GM23248 (cell line): Measurements from ENCODE around the gene TEX22. TPM values are rescaled to one million over a fixed set of nuclear protein-coding genes. Genes with fewer than 3 reads are reported as not detected.

Source experiments
- DNase-seq: peaks from one replicate; pipeline ENCODE4 v3.0.0-alpha.2; 2015
- H2AFZ ChIP-seq: fragments of 200-600 bp; sonication (generic); 2 replicates; pipeline ENCODE4 v1.6.1; 2016; ENCODE audit warnings: antibody characterized with exemption
- H3F3A ChIP-seq: fragments of 200-600 bp; sonication (generic); 2 replicates; pipeline ENCODE4 v1.6.1; 2016; ENCODE audit warnings: mild to moderate bottlenecking, antibody characterized with exemption, mixed run types; ENCODE audit not compliant: insufficient read depth
- H3K27ac ChIP-seq: fragments of 200-600 bp; sonication (generic); 2 replicates; pipeline ENCODE4 v1.5.1; 2016; ENCODE audit warnings: mild to moderate bottlenecking
- H3K27me3 ChIP-seq: fragments of 200-600 bp; sonication (generic); replicated peaks from 2 replicates; pipeline ENCODE4 v1.6.1; 2016; ENCODE audit warnings: mild to moderate bottlenecking; ENCODE audit not compliant: insufficient read depth
- H3K36me3 ChIP-seq: fragments of 200-600 bp; sonication (generic); 2 replicates; pipeline ENCODE4 v1.6.1; 2016; ENCODE audit warnings: low read depth, mild to moderate bottlenecking
- H3K4me1 ChIP-seq: fragments of 200-600 bp; sonication (generic); 2 replicates; pipeline ENCODE4 v1.6.1; 2016; ENCODE audit warnings: mild to moderate bottlenecking; ENCODE audit not compliant: insufficient read depth
- H3K4me2 ChIP-seq: fragments of 200-600 bp; sonication (generic); one replicate; pipeline ENCODE4 v1.6.1; 2016; ENCODE audit warnings: mild to moderate bottlenecking; ENCODE audit not compliant: unreplicated experiment
- H3K4me3 ChIP-seq: fragments of 200-600 bp; sonication (generic); 2 replicates; pipeline ENCODE4 v1.5.1; 2016; ENCODE audit warnings: mild to moderate bottlenecking
- H3K79me2 ChIP-seq: fragments of 200-600 bp; sonication (generic); 2 replicates; pipeline ENCODE4 v1.6.1; 2016; ENCODE audit warnings: mild to moderate bottlenecking; ENCODE audit not compliant: insufficient read depth
- H3K9ac ChIP-seq: fragments of 200-600 bp; sonication (generic); 2 replicates; pipeline ENCODE4 v1.6.1; 2016; ENCODE audit warnings: mild to moderate bottlenecking
- H3K9me2 ChIP-seq: fragments of 200-600 bp; sonication (generic); 2 replicates; pipeline ENCODE4 v1.6.1; 2016; ENCODE audit warnings: mixed run types, mild to moderate bottlenecking, moderate library complexity; ENCODE audit not compliant: insufficient read depth
- H3K9me3 ChIP-seq: fragments of 200-600 bp; sonication (generic); one replicate; pipeline ENCODE4 v1.6.1; 2017; ENCODE audit warnings: low read depth
- H4K20me1 ChIP-seq: fragments of 200-600 bp; sonication (generic); 2 replicates; pipeline ENCODE4 v1.6.0; 2016; ENCODE audit not compliant: insufficient read depth
- EZH2 ChIP-seq: fragments of 200-600 bp; sonication (generic); IDR thresholded peaks from 2 replicates; pipeline ENCODE4 v1.6.1; 2018; ENCODE audit warnings: antibody characterized with exemption, mild to moderate bottlenecking; ENCODE audit not compliant: insufficient read depth, poor library complexity, severe bottlenecking
- EZH2phosphoT487 ChIP-seq: fragments of 200-600 bp; sonication (generic); IDR thresholded peaks from 2 replicates; pipeline ENCODE4 v1.6.1; 2018; ENCODE audit warnings: antibody characterized with exemption, moderate library complexity, mild to moderate bottlenecking, low read depth; ENCODE audit not compliant: insufficient read depth
- WGBS, 2 experiments: methylation state at CpG; one replicate each; pipeline ENCODE4 v1.1.6; 2015 to 2017; ENCODE audit warnings: low lambda C conversion rate in 2 of 2, low coverage in 1 of 2; ENCODE audit errors: missing lambda C conversion rate in 2 of 2; 5-methylcytosine and 5-hydroxymethylcytosine counted together
- in situ Hi-C: fragments of 300-500 bp; cut with MboI; formaldehyde crosslinking; loops from 2 replicates; pipeline ENCODE4 v1.15.0; 2020
- polyA plus RNA-seq: library from polyadenylated mRNA; unstranded; fragments of >200 nt; fragmentation: Nextera tagmentation; extraction: Ambion mirVana; gene quantifications from 2 replicates; pipeline ENCODE4 v1.2.1, GENCODE V29; 2016
- total RNA-seq: library from RNA; depleted of rRNA; stranded (reverse); fragments of >200 nt; shearing (Covaris generic); gene quantifications from 2 replicates; pipeline ENCODE4 v1.2.3, GENCODE V29; 2014

Gene TEX22
- total and polyA plus RNA-seq, 2 experiments from 2014 or later = 0.43 to 0.46 TPM

DNA sequence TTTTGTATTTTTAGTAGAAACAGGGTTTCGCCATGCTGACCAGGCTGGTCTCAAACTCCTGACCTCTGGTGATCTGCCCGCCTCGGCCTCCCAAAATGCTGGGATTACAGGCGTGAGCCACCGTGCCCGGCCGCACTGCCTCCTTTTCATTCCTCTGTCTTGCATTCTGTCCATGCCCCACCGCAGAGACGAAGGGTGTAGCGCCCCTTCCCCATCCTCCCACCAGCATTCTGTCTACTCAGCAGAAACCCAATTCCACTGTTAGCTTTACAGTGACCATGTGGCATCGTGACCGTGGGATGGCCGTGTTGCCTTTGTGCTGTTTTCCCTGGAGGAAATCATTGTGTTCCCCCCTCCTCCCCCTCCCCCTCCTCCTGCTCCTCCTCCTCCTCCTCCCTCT is 10.3 kb downstream of the TEX22 start:
- H3K4me1 ChIP-seq = no peaks in the 10 kb centered on the region
- no peak overlapping the region for H3K4me3 ChIP-seq
- no peaks in the 10 kb centered on the region for H4K20me1 ChIP-seq
- no peaks in the 10 kb centered on the region for H3K27me3 ChIP-seq
- H3K9ac ChIP-seq = no peak overlapping the region
- in situ Hi-C loops = no loop called here
- TF ChIP-seq EZH2 = no peak
- no peak for TF ChIP-seq EZH2phosphoT487
- H3K36me3 ChIP-seq = no peaks in the 10 kb centered on the region
- no peaks in the 10 kb centered on the region for H3K9me3 ChIP-seq
- no peak overlapping the region for H3K4me2 ChIP-seq
- H3K27ac ChIP-seq = no peak overlapping the region
- H2AFZ ChIP-seq = no peak overlapping the region
- DNase-seq = no peak
- WGBS, 2 experiments = 73 to 80% methylated on average over 12 to 13 of the region's 13 CpGs
- no peaks in the 10 kb centered on the region for H3K9me2 ChIP-seq
- no peaks in the 10 kb centered on the region for H3F3A ChIP-seq
- no peaks in the 10 kb centered on the region for H3K79me2 ChIP-seq

DNA sequence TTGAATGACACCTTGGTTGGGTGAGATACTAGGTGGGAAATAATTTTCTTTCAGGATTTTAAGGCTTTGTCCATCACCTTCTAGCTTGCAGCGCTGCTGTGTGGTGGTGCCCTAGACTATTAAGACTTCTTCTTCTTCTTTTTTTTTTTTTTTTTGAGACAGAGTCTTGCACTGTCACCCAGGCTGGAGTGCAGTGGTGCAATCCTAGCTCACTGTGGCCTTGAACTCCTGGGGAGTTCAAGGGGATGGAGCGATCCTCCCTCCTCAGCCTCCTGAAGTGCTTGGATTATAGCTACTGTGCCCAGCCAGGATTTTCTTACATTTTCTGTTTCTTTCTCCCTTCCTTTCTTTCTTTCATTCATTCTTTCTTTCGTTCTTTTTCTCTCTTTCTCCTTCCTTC is 11.0 kb downstream of the TEX22 start:
- in situ Hi-C loops = no loop called here
- H3K9me2 ChIP-seq = no peaks in the 10 kb centered on the region
- H3K4me1 ChIP-seq = no peaks in the 10 kb centered on the region
- H3K27ac ChIP-seq = no peak overlapping the region
- H3F3A ChIP-seq = no peaks in the 10 kb centered on the region
- no peaks in the 10 kb centered on the region for H3K9me3 ChIP-seq
- 72 to 77% methylated on average over 1 to 3 of the region's 3 CpGs for WGBS, 2 experiments
- no peak for TF ChIP-seq EZH2
- no peak for TF ChIP-seq EZH2phosphoT487
- no peaks in the 10 kb centered on the region for H3K36me3 ChIP-seq
- H4K20me1 ChIP-seq = no peaks in the 10 kb centered on the region
- no peaks in the 10 kb centered on the region for H3K27me3 ChIP-seq
- no peak overlapping the region for H2AFZ ChIP-seq
- DNase-seq = no peak
- no peak overlapping the region for H3K4me3 ChIP-seq
- no peak overlapping the region for H3K4me2 ChIP-seq
- H3K79me2 ChIP-seq = no peaks in the 10 kb centered on the region
- no peak overlapping the region for H3K9ac ChIP-seq

DNA sequence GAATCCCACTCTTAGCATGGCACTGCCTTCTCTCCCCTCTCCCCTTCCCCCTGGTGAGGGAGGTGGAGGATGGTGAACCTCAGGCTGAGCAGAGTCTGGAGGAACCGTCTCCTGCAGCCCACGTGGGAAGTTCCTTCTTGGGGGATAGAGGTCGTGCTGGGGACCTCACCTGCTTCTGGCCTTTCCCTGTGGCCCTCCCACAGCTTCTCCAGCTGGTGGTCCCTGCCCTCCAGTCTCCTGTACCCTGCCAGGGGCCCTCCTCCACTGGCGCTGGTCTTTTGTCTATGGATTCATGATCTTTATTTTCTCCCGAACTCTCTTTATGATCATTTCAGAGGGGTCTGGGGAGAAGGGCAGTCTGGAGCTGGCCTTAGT is 12.3 kb downstream of the TEX22 start:
- H3K4me3 ChIP-seq = peak overlapping the region; percentile 62
- no peaks in the 10 kb centered on the region for H3K79me2 ChIP-seq
- DNase-seq = no peak
- H3K9me3 ChIP-seq = no peaks in the 10 kb centered on the region
- H3K4me2 ChIP-seq = peak overlapping the region; percentile 73
- H3F3A ChIP-seq = no peaks in the 10 kb centered on the region
- in situ Hi-C loops = no loop called here
- 33 to 49% methylated on average over 5 of the region's 5 CpGs for WGBS, 2 experiments
- H4K20me1 ChIP-seq = no peaks in the 10 kb centered on the region
- TF ChIP-seq EZH2 (no peak), EZH2phosphoT487 (no peak)
- H3K4me1 ChIP-seq = no peaks in the 10 kb centered on the region
- H3K9ac ChIP-seq = peak overlapping the region; percentile 53; the same call in 1 of the 2 replicates
- H3K9me2 ChIP-seq = no peaks in the 10 kb centered on the region
- H2AFZ ChIP-seq = peak overlapping the region; percentile 68; the same call in 1 of the 2 replicates
- no peak overlapping the region for H3K27ac ChIP-seq
- no peaks in the 10 kb centered on the region for H3K36me3 ChIP-seq
- no peaks in the 10 kb centered on the region for H3K27me3 ChIP-seq

DNA sequence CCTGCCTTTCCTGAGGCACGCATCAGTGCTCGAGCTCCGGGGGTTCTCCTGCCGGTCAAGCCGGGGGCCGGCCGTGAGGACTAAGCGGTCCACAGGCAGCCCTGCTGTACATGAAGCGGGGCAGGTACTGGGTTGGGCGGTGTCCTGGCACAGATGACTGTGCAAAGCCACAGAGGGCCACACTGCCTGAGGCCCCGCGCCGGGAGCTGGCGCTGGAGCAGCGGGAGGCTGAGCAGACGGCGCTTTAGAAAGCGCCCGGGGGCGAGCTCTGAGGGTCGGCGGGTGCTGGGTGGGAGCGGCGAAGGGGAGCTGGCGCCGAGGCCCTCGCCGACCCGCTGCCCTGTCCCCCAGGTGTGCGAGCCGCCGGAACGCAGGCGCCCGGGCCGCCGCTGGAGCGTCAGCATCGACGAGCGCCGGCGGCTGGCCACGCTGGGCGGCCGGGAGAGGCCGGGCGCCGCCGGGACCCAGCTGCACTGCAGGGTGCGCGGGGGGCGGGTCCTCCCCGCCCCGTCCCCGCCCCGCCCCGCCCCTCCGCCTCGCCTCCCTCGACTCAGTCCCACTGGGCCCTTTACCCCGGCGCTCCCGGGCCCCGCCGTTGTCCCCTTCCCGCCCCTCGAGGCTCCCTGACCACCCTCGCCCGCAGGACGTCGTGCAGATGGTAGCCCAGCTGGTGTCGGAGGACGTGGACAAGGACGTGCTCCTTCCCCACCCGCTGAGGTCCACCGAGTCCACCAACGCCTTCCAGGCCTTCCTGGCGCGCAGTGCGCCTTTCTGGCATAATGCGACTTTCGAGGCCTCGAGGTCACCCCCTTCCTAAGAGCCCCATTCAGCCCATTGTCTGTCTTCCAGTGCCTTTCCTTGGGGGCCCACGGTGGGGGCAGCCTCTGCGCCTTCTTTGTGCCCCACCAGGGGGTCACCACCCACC is 12.9 kb downstream of the TEX22 start:
- Histone ChIP-seq H3K36me3 (no peaks in the 10 kb centered on the region), H4K20me1 (no peaks in the 10 kb centered on the region), H3K4me3 (peak overlapping the region; percentile 62), H3K9me2 (no peaks in the 10 kb centered on the region), H3K27ac (no peak overlapping the region), H3K27me3 (no peaks in the 10 kb centered on the region), H3K9ac (peak overlapping the region; percentile 53), H3F3A (no peaks in the 10 kb centered on the region), H3K79me2 (no peaks in the 10 kb centered on the region), H3K4me1 (no peaks in the 10 kb centered on the region), H3K9me3 (no peaks in the 10 kb centered on the region), H3K4me2 (peak overlapping the region; percentile 73), H2AFZ (peak overlapping the region; percentile 68)
- in situ Hi-C loops = no loop called here
- TF ChIP-seq EZH2 = no peak
- no peak for TF ChIP-seq EZH2phosphoT487
- 8 to 10% methylated on average over 49 to 79 of the region's 86 CpGs for WGBS, 2 experiments
- DNase-seq = peak; percentile 79
